Natural killer cell treated with Interleukin-12 subunit alpha and Interleukin-12 subunit beta and Interleukin-15 and Interleukin-18, amount 100 ng/mL, for 72 hours (primary cell): ENCODE results near the gene LEPROT. TPM values are rescaled to one million over a fixed set of nuclear protein-coding genes. Genes with fewer than 3 reads are reported as not detected.
"Not testable (repeated sequence)": the region's sequence is repeated elsewhere in the genome, so short reads cannot be mapped to it uniquely, and the experiment has no call there.

Source experiments
- ATAC-seq, 2 donors: fragments of 150-1000 bp; cut with Tn5 transposase in 1 of 2; sonication (Bioruptor Pico), chemical (Tn5 transposase) in 1 of 2; 2 replicates each; pipeline ENCODE4 v1.10.0; 2021
- DNase-seq: peaks from one replicate; pipeline ENCODE4 v3.0.0; 2022; ENCODE audit warnings: low spot score
- H3K27ac Mint-ChIP-seq, 2 donors: 1 replicate in 1 of 2; 2 replicates in 1 of 2; pipeline ENCODE4 v1.8.0; 2022; ENCODE audit warnings: mixed read lengths in 2 of 2, mild to moderate bottlenecking in 1 of 2, moderate library complexity in 1 of 2
- H3K27me3 Mint-ChIP-seq, 2 donors: 1 replicate in 1 of 2; 2 replicates in 1 of 2; pipeline ENCODE4 v1.8.0; 2022; ENCODE audit warnings: mixed read lengths in 2 of 2
- H3K36me3 Mint-ChIP-seq: one replicate; pipeline ENCODE4 v1.8.0; 2022; ENCODE audit warnings: mixed read lengths
- H3K4me1 Mint-ChIP-seq, 2 donors: 1 replicate in 1 of 2; 2 replicates in 1 of 2; pipeline ENCODE4 v1.8.0; 2022; ENCODE audit warnings: low read depth in 2 of 2, mixed read lengths in 2 of 2, mild to moderate bottlenecking in 1 of 2
- H3K4me3 Mint-ChIP-seq: one replicate; pipeline ENCODE4 v1.8.0; 2022; ENCODE audit warnings: mixed read lengths
- H3K9me3 Mint-ChIP-seq: 2 replicates; pipeline ENCODE4 v1.8.0; 2022; ENCODE audit warnings: mixed read lengths
- total RNA-seq, 2 donors: library from RNA; stranded (reverse); gene quantifications; one replicate each; pipeline ENCODE4 v1.2.3, GENCODE V29; 2022

The LEPROT gene
- total RNA-seq, 2 donors from 2014 or later: 24.2 to 40.4 TPM

GRCh38 chr1:65457868-65458267, 37.4 kb downstream of the LEPROT start:
- DNase-seq: no peak
- peaks cover 3% of the 10 kb centered on the region for H3K9me3 Mint-ChIP-seq
- no peak overlapping the region for H3K27ac Mint-ChIP-seq
- H3K36me3 Mint-ChIP-seq: peaks cover 17% of the 10 kb centered on the region
- H3K4me1 Mint-ChIP-seq: peaks cover 9 to 25% of the 10 kb centered on the region in 2 donors
- ATAC-seq: peak in 1 of 2 donors; percentile 48
- no peaks in the 10 kb centered on the region for H3K27me3 Mint-ChIP-seq
- H3K4me3 Mint-ChIP-seq: no peak overlapping the region

GRCh38 chr1:65458730-65459396, 38.4 kb downstream of the LEPROT start:
- Mint-ChIP-seq H3K4me3 (no peak overlapping the region), H3K9me3 (peaks cover 3% of the 10 kb centered on the region), H3K36me3 (peaks cover 18% of the 10 kb centered on the region), H3K27me3 (no peaks in the 10 kb centered on the region), H3K4me1 (peaks cover 9 to 25% of the 10 kb centered on the region in 2 donors), H3K27ac (no peak overlapping the region)
- DNase-seq: no peak
- ATAC-seq: no peak

- no peak for DNase-seq
- Mint-ChIP-seq H3K27me3 (no peaks in the 10 kb centered on the region), H3K9me3 (peaks cover 3% of the 10 kb centered on the region), H3K36me3 (peaks cover 21% of the 10 kb centered on the region), H3K4me1 (peaks cover 9 to 25% of the 10 kb centered on the region in 2 donors), H3K4me3 (no peak overlapping the region), H3K27ac (no peak overlapping the region)
- ATAC-seq: peak in 1 of 2 donors; percentile 24
Observed at GRCh38 chr1:65459397-65459768, 38.9 kb downstream of the LEPROT start.

GRCh38 chr1:65465837-65466236, 45.4 kb downstream of the LEPROT start:
- H3K36me3 Mint-ChIP-seq: peaks cover 22% of the 10 kb centered on the region
- not testable (repeated sequence) for H3K9me3 Mint-ChIP-seq, H3K27ac Mint-ChIP-seq, H3K4me3 Mint-ChIP-seq, ATAC-seq, H3K4me1 Mint-ChIP-seq, DNase-seq, H3K27me3 Mint-ChIP-seq

GRCh38 chr1:65467536-65467935, 47.1 kb downstream of the LEPROT start:
- peaks cover 22% of the 10 kb centered on the region for H3K36me3 Mint-ChIP-seq
- no peak overlapping the region for H3K4me3 Mint-ChIP-seq
- DNase-seq (no peak), ATAC-seq (no peak)
- peaks cover 5 to 7% of the 10 kb centered on the region in 2 donors for H3K4me1 Mint-ChIP-seq
- H3K9me3 Mint-ChIP-seq: peaks cover 6% of the 10 kb centered on the region
- no peak overlapping the region for H3K27ac Mint-ChIP-seq
- peaks cover 0 to 2% of the 10 kb centered on the region in 2 donors for H3K27me3 Mint-ChIP-seq

- H3K27ac Mint-ChIP-seq: no peak overlapping the region
- H3K4me3 Mint-ChIP-seq: no peak overlapping the region
- peaks cover 5 to 7% of the 10 kb centered on the region in 2 donors for H3K4me1 Mint-ChIP-seq
- DNase-seq: no peak
- peaks cover 12% of the 10 kb centered on the region for H3K36me3 Mint-ChIP-seq
- peaks cover 6% of the 10 kb centered on the region for H3K9me3 Mint-ChIP-seq
- ATAC-seq: no peak
- H3K27me3 Mint-ChIP-seq: peaks cover 0 to 2% of the 10 kb centered on the region in 2 donors
Observed at GRCh38 chr1:65469126-65469888, 48.8 kb downstream of the LEPROT start.

GRCh38 chr1:65469889-65470340, 49.4 kb downstream of the LEPROT start:
- peaks cover 4 to 7% of the 10 kb centered on the region in 2 donors for H3K4me1 Mint-ChIP-seq
- peaks cover 4% of the 10 kb centered on the region for H3K9me3 Mint-ChIP-seq
- no peak for ATAC-seq

GRCh38 chr1:65470766-65471165, 50.3 kb downstream of the LEPROT start:
- no peak overlapping the region for H3K4me3 Mint-ChIP-seq
- DNase-seq: no peak
- no peaks in the 10 kb centered on the region for H3K9me3 Mint-ChIP-seq
- no peak for ATAC-seq
- H3K27ac Mint-ChIP-seq: no peak overlapping the region
- peaks cover 6% of the 10 kb centered on the region for H3K36me3 Mint-ChIP-seq
- peaks cover 0 to 2% of the 10 kb centered on the region in 2 donors for H3K27me3 Mint-ChIP-seq
- no peaks in the 10 kb centered on the region for H3K4me1 Mint-ChIP-seq

More at GRCh38 chr1:65469889-65470340, 49.4 kb downstream of the LEPROT start:
- Mint-ChIP-seq H3K27me3 (peaks cover 0 to 2% of the 10 kb centered on the region in 2 donors), H3K36me3 (peaks cover 9% of the 10 kb centered on the region), H3K27ac (no peak overlapping the region), H3K4me3 (no peak overlapping the region)
- DNase-seq: no peak

- Mint-ChIP-seq H3K9me3 (no peaks in the 10 kb centered on the region), H3K27ac (no peak overlapping the region), H3K36me3 (peaks cover 6% of the 10 kb centered on the region), H3K4me3 (no peak overlapping the region), H3K27me3 (peaks cover 0 to 2% of the 10 kb centered on the region in 2 donors), H3K4me1 (no peaks in the 10 kb centered on the region)
- no peak for ATAC-seq
- DNase-seq: no peak
Observed at GRCh38 chr1:65471213-65471833, 50.9 kb downstream of the LEPROT start.

GRCh38 chr1:65471861-65472332, 51.4 kb downstream of the LEPROT start:
- Mint-ChIP-seq H3K4me1 (no peaks in the 10 kb centered on the region), H3K36me3 (peaks cover under 1% of the 10 kb centered on the region), H3K27me3 (no peaks in the 10 kb centered on the region), H3K27ac (no peak overlapping the region), H3K4me3 (no peak overlapping the region), H3K9me3 (no peaks in the 10 kb centered on the region)
- DNase-seq (no peak), ATAC-seq (no peak)

GRCh38 chr1:65476327-65476726, 55.9 kb downstream of the LEPROT start:
- no peaks in the 10 kb centered on the region for H3K9me3 Mint-ChIP-seq
- no peak for DNase-seq
- H3K4me1 Mint-ChIP-seq: peaks cover 0 to 6% of the 10 kb centered on the region in 2 donors

GRCh38 chr1:65477414-65478378, 57.2 kb downstream of the LEPROT start:
- ATAC-seq (no peak), DNase-seq (no peak)
- no peak overlapping the region for H3K4me3 Mint-ChIP-seq
- H3K4me1 Mint-ChIP-seq: peaks cover 0 to 6% of the 10 kb centered on the region in 2 donors
- no peaks in the 10 kb centered on the region for H3K36me3 Mint-ChIP-seq
- H3K9me3 Mint-ChIP-seq: no peaks in the 10 kb centered on the region
- H3K27ac Mint-ChIP-seq: no peak overlapping the region
- no peaks in the 10 kb centered on the region for H3K27me3 Mint-ChIP-seq

More at GRCh38 chr1:65476327-65476726, 55.9 kb downstream of the LEPROT start:
- no peaks in the 10 kb centered on the region for H3K36me3 Mint-ChIP-seq
- H3K27ac Mint-ChIP-seq: no peak overlapping the region
- no peaks in the 10 kb centered on the region for H3K27me3 Mint-ChIP-seq
- no peak for ATAC-seq
- H3K4me3 Mint-ChIP-seq: no peak overlapping the region
